ENCODE results near the gene SLC29A3.
"Not testable (repeated sequence)": the region's sequence is repeated elsewhere in the genome, so short reads cannot be mapped to it uniquely, and the experiment has no call there.

Gene SLC29A3

DNA sequence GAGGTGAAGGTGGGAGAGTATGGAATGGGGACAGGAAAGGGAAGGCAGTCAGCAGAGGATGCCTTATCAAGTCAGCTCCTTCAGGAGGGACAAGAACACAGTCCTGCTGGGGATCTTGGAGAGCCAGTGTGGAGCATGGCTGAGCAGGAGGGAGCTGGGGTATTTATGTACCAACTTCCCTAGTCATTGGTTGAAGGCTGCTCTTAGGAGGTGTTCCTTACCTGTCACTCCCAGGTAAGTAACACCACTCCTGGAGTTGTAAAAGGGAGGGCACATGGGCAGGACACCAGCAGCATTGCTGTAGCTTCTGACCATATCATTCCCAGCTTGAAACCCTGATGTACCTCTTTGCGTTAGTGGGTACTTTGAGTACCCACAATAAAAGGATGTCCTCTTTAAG, 29.8 kb downstream of the SLC29A3 start:
- DNase-seq = no peak

- DNase-seq = no peak
Observed at GRCh38 chr10:71349406-71349805, 30.3 kb downstream of the SLC29A3 start.

DNA sequence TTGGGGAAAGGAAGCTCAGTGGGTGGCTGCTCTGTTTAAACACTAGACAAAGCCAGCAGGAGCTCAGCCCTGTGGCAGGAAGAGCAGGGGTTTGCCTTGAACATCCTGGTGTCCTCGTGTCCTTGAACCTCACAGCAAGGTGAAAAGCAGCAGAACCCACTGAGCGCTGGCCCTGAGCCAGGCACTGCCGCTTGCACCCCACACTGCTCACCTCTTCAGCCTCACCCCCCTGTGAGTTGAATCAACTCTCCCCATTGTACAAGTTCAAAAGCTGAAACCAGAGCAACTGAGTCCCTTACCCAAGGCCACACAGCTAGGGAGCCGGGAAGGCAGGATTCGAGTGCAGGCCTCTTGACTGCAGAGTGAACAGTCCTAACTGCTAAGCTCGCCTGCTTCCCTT, 32.0 kb downstream of the SLC29A3 start:
- no peak for DNase-seq

DNA sequence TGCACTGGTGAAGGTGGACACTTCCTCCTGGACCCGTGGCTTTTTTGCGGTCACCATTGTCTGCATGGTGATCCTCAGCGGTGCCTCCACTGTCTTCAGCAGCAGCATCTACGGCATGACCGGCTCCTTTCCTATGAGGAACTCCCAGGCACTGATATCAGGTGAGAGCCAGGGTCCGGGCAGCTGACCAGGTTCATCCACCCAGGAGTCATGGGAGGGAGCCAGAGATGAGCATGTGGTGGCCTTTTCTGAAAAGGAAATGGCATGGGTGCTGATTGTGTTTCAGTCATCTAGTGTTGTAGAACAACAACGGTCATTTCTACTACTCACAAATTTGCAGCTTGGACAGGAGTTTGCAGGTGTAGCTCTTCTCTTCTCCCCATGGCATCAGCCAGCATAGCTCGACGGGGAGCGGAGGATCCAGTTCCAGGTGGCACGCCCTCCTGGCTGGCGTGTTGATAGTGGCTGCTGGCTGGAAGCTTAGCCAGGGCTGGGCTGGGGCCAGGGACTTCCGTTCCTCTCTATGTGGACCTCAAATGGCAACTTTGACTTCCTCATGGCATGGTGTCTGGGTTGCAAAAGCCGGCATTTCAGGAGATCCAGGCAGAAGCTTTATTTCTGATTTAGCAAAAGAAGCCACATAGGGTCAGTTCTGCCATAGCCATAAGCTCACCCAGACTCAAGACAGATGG, 32.7 kb downstream of the SLC29A3 start:
- no peak for DNase-seq

DNA sequence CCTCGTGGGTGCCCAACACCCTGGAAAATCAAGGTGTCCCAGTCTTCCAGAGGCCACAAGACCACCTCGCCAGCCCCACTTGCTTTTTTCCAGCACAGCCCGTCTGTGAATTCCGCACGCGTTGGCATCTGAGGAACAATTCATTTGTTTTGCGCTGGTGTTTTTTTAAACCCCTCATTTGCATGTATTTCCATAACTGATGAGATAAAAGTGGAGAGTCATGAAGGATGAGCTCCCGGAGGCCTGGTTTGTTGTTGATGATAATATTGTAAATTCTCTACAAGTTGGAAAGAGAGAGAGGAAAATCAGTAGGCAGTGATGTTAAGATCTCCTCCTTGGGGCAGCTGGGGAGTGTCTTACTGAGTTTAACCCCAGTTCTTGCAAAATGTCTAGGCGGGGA, 34.6 kb downstream of the SLC29A3 start:
- DNase-seq = no peak

- DNase-seq = no peak
Observed at GRCh38 chr10:71354776-71355175, 35.7 kb downstream of the SLC29A3 start.

DNA sequence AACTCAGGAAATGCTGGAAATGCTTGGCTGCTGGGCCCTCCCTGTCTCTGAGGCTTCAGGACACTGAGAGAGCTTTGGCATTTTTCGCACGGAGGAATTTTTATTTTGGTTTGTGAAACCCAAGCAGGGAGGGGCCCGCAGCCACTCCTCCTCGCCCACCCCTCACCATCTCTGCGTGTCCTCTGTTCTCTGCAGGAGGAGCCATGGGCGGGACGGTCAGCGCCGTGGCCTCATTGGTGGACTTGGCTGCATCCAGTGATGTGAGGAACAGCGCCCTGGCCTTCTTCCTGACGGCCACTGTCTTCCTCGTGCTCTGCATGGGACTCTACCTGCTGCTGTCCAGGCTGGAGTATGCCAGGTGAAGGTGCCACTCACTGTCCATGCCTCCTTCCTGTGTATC, 36.8 kb downstream of the SLC29A3 start:
- no peak for DNase-seq

DNA sequence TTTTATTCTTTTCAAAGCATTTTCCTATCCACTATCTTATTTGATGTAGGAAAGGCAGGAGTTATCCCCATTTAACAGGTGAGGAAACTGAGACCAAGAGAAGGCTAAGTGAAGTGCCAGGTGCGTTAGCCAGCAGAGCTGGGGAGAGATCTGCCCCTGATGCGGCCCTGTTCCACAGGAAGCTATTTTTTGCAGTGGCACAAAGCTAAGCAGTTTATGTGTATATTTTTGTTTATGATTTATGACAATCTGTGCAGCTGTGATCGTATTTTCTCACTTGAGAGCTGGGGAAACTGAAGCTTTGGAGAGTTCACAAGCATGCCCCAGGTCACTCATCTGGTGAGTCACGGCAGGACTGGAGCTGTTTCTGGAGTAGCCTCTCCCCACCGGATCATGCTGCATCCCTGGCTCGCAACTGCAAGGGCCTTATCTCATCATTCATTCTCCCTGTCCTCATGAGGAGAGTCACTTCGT, 38.8 kb downstream of the SLC29A3 start:
- no peak for DNase-seq

GRCh38 chr10:71358277-71358676, 39.2 kb downstream of the SLC29A3 start:
- DNase-seq = no peak

DNA sequence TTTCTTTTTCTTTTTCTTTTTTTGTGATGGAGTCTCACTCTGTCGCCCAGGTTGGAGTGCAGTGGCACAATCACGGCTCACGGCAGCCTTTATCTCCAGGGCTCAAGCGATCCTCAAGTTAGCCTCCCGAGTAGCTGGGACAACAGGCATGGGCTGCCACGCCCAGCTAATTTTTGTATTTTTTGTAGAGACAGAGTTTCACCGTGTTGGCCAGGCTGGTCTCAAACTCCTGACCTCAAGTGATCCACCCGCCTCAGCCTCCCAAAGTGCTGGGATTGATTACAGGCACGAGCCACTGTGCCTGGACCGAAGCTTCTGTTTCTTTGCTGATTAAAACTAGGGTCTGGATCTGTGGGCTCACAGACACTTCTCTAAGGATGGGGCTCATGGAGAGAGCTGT, 39.8 kb downstream of the SLC29A3 start:
- DNase-seq = not testable (repeated sequence)

- no peak for DNase-seq
Observed at GRCh38 chr10:71359364-71360046, 40.4 kb downstream of the SLC29A3 start.

GRCh38 chr10:71360735-71361134, 41.7 kb downstream of the SLC29A3 start:
- no peak for DNase-seq

- DNase-seq = no peak
Observed at GRCh38 chr10:71361581-71361980, 42.5 kb downstream of the SLC29A3 start.

DNA sequence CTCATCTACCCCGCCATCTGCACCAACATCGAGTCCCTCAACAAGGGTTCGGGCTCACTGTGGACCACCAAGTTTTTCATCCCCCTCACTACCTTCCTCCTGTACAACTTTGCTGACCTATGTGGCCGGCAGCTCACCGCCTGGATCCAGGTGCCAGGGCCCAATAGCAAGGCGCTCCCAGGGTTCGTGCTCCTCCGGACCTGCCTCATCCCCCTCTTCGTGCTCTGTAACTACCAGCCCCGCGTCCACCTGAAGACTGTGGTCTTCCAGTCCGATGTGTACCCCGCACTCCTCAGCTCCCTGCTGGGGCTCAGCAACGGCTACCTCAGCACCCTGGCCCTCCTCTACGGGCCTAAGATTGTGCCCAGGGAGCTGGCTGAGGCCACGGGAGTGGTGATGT, 43.1 kb downstream of the SLC29A3 start:
- DNase-seq = no peak

DNA sequence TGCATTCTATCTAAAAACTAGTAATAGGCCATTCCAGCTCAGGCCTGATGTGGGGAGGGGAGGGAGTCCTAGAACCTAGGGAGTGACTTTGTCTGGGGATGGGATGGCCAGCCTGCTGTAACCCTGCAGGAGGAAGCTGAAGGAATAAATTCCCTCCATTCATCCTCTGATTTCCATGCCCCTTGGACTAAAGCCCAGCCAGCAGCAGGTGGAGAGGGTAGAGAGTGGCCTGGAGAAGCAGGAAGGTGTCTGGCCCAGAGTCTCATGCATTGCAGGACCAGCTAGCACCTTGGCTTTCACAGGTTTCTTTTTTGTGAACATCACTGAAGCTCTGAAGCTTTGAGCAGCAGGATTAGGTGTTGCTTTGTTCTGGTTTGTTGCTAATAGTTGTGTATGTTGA, 44.9 kb downstream of the SLC29A3 start:
- no peak for DNase-seq

DNA sequence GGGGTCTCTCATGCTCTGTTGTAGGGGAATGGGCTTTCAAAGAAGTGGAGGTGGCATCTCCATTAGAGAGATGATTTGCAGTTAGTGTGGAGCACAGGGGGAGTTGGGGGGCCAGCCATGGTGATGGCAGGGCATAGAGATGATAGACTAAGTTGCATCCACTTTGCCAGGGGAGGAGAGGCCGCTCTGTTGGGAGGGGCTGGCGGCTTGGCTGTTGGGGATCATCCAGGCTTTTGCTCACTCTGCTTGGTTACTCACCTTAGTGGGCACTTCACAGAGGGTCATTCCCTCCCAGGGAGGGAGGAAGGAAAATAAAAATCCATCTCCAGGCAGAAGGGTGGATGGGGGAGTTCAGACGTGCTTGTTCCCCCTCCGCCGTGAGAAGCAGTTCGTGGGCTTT, 46.3 kb downstream of the SLC29A3 start:
- DNase-seq = no peak

DNA sequence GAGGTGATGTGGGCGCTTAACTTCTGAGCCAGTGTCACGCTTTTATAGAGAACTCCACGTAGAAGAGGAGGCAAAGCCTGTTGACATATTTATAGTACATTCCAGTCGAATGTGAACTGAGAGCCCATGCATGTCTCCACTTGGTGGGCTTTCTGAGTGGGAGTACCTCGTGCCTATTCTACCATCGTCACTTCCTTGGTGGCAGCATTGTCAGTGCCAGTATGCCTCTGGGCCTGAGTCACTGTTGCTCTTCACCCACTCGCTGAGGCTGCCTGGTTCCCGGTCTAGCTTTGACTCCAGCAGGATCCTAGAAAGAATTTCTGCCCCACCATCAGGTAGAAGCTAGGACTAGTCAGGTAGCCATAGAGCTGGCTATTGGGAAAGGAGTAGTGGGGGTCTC, 47.6 kb downstream of the SLC29A3 start:
- no peak for DNase-seq

DNA sequence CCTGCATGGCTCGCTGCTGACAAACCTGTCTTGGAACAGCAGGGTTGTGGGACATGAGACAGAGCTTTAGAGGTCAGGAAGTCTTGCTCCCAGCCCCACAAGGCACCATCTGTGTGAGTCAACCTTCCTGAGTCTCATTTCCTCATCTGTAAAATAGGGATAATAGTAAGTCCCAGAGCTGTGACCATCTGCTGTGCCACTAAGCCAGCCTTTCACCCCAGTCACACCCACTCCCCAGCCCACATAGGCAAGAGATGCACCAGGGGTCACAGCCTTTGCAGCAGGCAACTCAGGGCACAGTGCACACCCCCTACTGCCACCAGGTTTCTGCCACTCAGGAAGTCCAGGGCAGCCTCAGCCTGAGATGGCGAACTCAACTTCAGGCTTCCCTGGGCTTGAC, 48.2 kb downstream of the SLC29A3 start:
- no peak for DNase-seq

DNA sequence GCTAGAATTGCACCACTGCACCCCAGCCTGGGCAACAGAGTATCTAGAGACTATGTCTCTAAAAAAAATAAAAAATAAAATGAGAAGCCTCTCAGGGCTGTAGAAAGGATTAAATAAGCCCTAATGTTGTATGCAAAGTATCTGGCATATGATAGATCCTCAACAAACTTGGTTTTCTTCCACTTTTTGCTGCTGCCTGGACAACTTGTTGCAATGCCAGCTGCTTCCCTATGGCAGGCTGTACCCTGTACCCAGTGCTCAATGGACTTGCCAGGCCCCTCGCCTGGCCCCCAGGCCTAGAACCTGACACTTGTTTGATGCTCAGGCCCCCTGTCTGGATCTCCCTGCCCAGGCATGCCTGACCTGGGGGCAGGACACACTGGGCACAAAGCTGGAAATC, 49.1 kb downstream of the SLC29A3 start:
- DNase-seq = no peak

DNA sequence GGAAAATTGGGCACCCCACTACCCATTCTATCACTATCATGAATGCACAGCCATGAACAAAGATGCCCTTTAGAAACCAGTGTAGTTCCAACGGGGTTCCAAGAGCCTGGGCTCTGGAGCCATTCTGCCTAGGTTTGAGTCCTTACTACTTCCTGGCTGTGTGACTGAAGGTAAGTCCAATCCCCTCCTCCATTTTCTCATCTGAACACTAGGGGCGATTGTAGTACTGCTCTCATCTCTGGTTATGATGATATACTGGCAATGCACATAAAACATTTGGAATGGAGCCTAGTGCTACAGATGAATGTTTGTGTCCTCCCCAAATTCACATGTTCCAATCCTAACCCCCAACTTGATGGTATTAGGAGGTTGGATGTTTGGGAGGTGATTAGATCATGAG, 49.6 kb downstream of the SLC29A3 start:
- DNase-seq = no peak

DNA sequence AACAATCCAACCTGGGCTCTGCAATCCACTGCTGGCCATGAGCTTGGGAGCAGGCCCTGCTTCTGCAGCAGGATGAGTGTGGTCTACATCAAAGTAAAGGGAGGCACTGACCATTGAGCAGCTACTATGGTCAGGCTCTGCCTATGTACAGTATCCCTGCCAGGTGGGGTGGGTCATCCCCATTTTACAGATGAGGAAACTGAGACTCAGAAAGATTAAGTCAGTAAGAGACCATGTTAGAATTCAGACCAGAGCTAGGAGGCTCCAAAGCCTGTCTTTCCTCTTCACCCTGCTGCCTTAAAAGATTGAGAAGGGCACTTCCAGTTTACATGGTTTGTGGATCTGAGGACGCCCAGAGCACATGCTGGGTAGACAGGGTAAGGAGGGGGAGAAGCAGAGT, 50.5 kb downstream of the SLC29A3 start:
- no peak for DNase-seq

- no peak for DNase-seq
Observed at GRCh38 chr10:71370031-71370430, 51.0 kb downstream of the SLC29A3 start.

GRCh38 chr10:71371750-71372166, 52.7 kb downstream of the SLC29A3 start:
- peak; percentile 10 for DNase-seq

- DNase-seq = no peak
Observed at GRCh38 chr10:71372882-71373495, 53.9 kb downstream of the SLC29A3 start.
